Right cardiac atrium (tissue), 5 donors: ENCODE results near the gene EFHD1. TPM values are rescaled to one million over a fixed set of nuclear protein-coding genes. Genes with fewer than 3 reads are reported as not detected.

ENCODE experiments used
- ATAC-seq, 2 donors: fragments of 200-7000 bp; cut with Tn5 transposase; one replicate each; pipeline versions ENCODE4 v1.8.0 to v1.9.1; 2020; ENCODE audit warnings: moderate library complexity in 2 of 2, mild to moderate bottlenecking in 1 of 2
- DNase-seq, 3 donors: peaks; one replicate each; pipeline ENCODE4 v3.0.0-alpha.2; 2020
- H3K27ac ChIP-seq: one replicate; pipeline ENCODE4 v1.5.1; 2013; ENCODE audit warnings: mild to moderate bottlenecking, low read length, control low read depth, moderate library complexity
- H3K27me3 ChIP-seq: one replicate; pipeline ENCODE4 v1.6.1; 2013; ENCODE audit not compliant: control insufficient read depth, insufficient read depth
- H3K4me1 ChIP-seq: one replicate; pipeline ENCODE4 v1.6.1; 2013; ENCODE audit warnings: low read length; ENCODE audit not compliant: control insufficient read depth, insufficient read depth
- H3K4me3 ChIP-seq: one replicate; pipeline ENCODE4 v1.5.1; 2013; ENCODE audit warnings: low read length, control low read depth
- H3K9me3 ChIP-seq: one replicate; pipeline ENCODE4 v1.6.1; 2013; ENCODE audit warnings: low read length; ENCODE audit not compliant: control insufficient read depth
- WGBS: extraction: QIAGEN DNeasy Blood & Tissue Kit; methylation state at CpG from one replicate; pipeline ENCODE4 v1.1.7; 2013; 5-methylcytosine and 5-hydroxymethylcytosine counted together
- intact Hi-C, 4 donors: fragments of 100-400 bp; cut with DNase I; formaldehyde crosslinking; loops; one replicate each; pipeline versions ENCODE4 v1.11.0 to v1.14.0; 2022 to 2023
- long read RNA-seq, 4 donors: library from polyadenylated mRNA; unstranded; transcript quantifications; one replicate each; pipeline ENCODE4 v2.0.0, GENCODE V29; 2020 to 2021
- polyA plus RNA-seq: library from polyadenylated mRNA; stranded (reverse); fragments of 200-250 nt; gene quantifications from one replicate; pipeline ENCODE4 v1.2.3, GENCODE V29; 2013
- total RNA-seq, 4 donors: library from RNA; stranded (reverse); fragmentation: NEBNext Ultra II Directional; extraction: Animal tissue kit (Norgen Biotek cat#: 25700); gene quantifications; one replicate each; pipeline ENCODE4 v1.2.1, GENCODE V29; 2021
- donor health status: healthy with polysubstance abuse.
- donor health status: DM: no; HTN: yes; CAD: no.
- donor health status: DM: no; HTN: no; CAD: no.
- donor health status: DM: no; HTN: yes; CAD: no; lungs with severe emphysema.
- donor health status: DM: yes; HTN: yes; CAD: no.

EFHD1 gene
- total RNA-seq, result 10 to 100 TPM in 2 of 4 donors, 1 to 10 TPM in 2; 6.4 to 14.4 (median 9.6) TPM
- 14.7 TPM for polyA plus RNA-seq
- long read RNA-seq, donor 1, transcript EFHD1-201 (4 exons, 2,259 nt), result major isoform, 14 of 18 reads
- long read RNA-seq, donor 1, partial matches to known transcripts, result 2 of 18 reads
- long read RNA-seq, donor 1, other reads (novel, unspliced or antisense), result 0 of 18 reads
- long read RNA-seq, donor 2, transcript EFHD1-201 (4 exons, 2,259 nt), result major isoform, 11 of 11 reads
- long read RNA-seq, donor 2, partial matches to known transcripts, result 0 of 11 reads
- long read RNA-seq, donor 2, other reads (novel, unspliced or antisense), result 0 of 11 reads
- long read RNA-seq, donor 3, partial matches to known transcripts, result 0 of 6 reads
- long read RNA-seq, donor 3, other reads (novel, unspliced or antisense), result 1 of 6 reads
- long read RNA-seq, donor 4, transcript EFHD1-201 (4 exons, 2,259 nt), result major isoform, 13 of 14 reads
- long read RNA-seq, donor 4, partial matches to known transcripts, result 1 of 14 reads
- long read RNA-seq, donor 4, other reads (novel, unspliced or antisense), result 0 of 14 reads

GRCh38 chr2:232633413-232634205 is at the start of gene EFHD1:
EFHD1 (plus strand) TSS chr2:232633604; CDS start chr2:232633705, 101 bp downstream.
- Histone ChIP-seq H3K27me3 (no peaks in the 10 kb centered on the region), H3K4me1 (no peaks in the 10 kb centered on the region), H3K9me3 (no peaks in the 10 kb centered on the region), H3K4me3 (peak within 1 kb of the TSS; percentile 88), H3K27ac (peak within 1 kb of the TSS; percentile 43)
- ATAC-seq (peak; percentile 93 to 95), DNase-seq (peak; percentile 83 to 93 (median 92))
- intact Hi-C loops, result no loop called here
- under 1% methylated on average over 90 of the region's 90 CpGs for WGBS

GRCh38 chr2:232584238-232584637 is 49.2 kb upstream of the EFHD1 start:
- Histone ChIP-seq H3K9me3 (no peaks in the 10 kb centered on the region), H3K27me3 (no peaks in the 10 kb centered on the region), H3K4me1 (peaks cover 2% of the 10 kb centered on the region), H3K27ac (no peak overlapping the region), H3K4me3 (no peak overlapping the region)
- intact Hi-C loops, result no loop called here
- 67% methylated on average over 6 of the region's 6 CpGs for WGBS
- ATAC-seq, result no peak
- no peak for DNase-seq

- intact Hi-C loops, result no loop called here
- Histone ChIP-seq H3K27ac (no peak overlapping the region), H3K27me3 (no peaks in the 10 kb centered on the region), H3K4me3 (no peak overlapping the region), H3K9me3 (no peaks in the 10 kb centered on the region), H3K4me1 (peaks cover 2% of the 10 kb centered on the region)
- ATAC-seq, result no peak
- no peak for DNase-seq
- 77% methylated on average over 5 of the region's 5 CpGs for WGBS
These were observed 46.4 kb upstream of the EFHD1 start for GRCh38 chr2:232586943-232587505.

GRCh38 chr2:232587512-232587911 is 45.9 kb upstream of the EFHD1 start:
- no peaks in the 10 kb centered on the region for H3K9me3 ChIP-seq
- no peak overlapping the region for H3K27ac ChIP-seq
- no peak overlapping the region for H3K4me3 ChIP-seq
- DNase-seq (no peak), ATAC-seq (peak; percentile 8 to 29)
- 75% methylated on average over 7 of the region's 7 CpGs for WGBS
- peaks cover 2% of the 10 kb centered on the region for H3K4me1 ChIP-seq
- intact Hi-C loops, result no loop called here
- no peaks in the 10 kb centered on the region for H3K27me3 ChIP-seq

- no peak for DNase-seq
- Histone ChIP-seq H3K4me1 (peaks cover 2% of the 10 kb centered on the region), H3K4me3 (no peak overlapping the region), H3K9me3 (no peaks in the 10 kb centered on the region), H3K27me3 (no peaks in the 10 kb centered on the region), H3K27ac (no peak overlapping the region)
- peak; percentile 5 to 11 for ATAC-seq
- intact Hi-C loops, result no loop called here
- WGBS, result 91% methylated on average over 8 of the region's 8 CpGs
These were observed 45.4 kb upstream of the EFHD1 start for GRCh38 chr2:232588031-232588430.

GRCh38 chr2:232588680-232589585 is 44.5 kb upstream of the EFHD1 start:
- H3K27ac ChIP-seq, result no peak overlapping the region
- DNase-seq (peak; percentile 48 to 81 (median 73)), ATAC-seq (peak; percentile 66 to 74)
- H3K4me3 ChIP-seq, result no peak overlapping the region
- peaks cover 2% of the 10 kb centered on the region for H3K4me1 ChIP-seq
- H3K27me3 ChIP-seq, result no peaks in the 10 kb centered on the region
- WGBS, result 76% methylated on average over 18 of the region's 18 CpGs
- H3K9me3 ChIP-seq, result no peaks in the 10 kb centered on the region
- intact Hi-C loops, result no loop called here

- DNase-seq, result no peak
- WGBS, result 87% methylated on average over 3 of the region's 3 CpGs
- no peak overlapping the region for H3K27ac ChIP-seq
- no peak overlapping the region for H3K4me3 ChIP-seq
- peak; percentile 11 to 39 for ATAC-seq
- H3K4me1 ChIP-seq, result peaks cover 2% of the 10 kb centered on the region
- intact Hi-C loops, result no loop called here
- H3K9me3 ChIP-seq, result no peaks in the 10 kb centered on the region
- H3K27me3 ChIP-seq, result no peaks in the 10 kb centered on the region
These were observed 40.5 kb upstream of the EFHD1 start for GRCh38 chr2:232592772-232593395.

GRCh38 chr2:232593982-232594381 is 39.4 kb upstream of the EFHD1 start:
- no peak overlapping the region for H3K27ac ChIP-seq
- 79% methylated on average over 7 of the region's 7 CpGs for WGBS
- intact Hi-C loops, result no loop called here
- no peaks in the 10 kb centered on the region for H3K4me1 ChIP-seq
- no peaks in the 10 kb centered on the region for H3K9me3 ChIP-seq
- DNase-seq, result no peak
- ATAC-seq, result no peak
- no peaks in the 10 kb centered on the region for H3K27me3 ChIP-seq
- no peak overlapping the region for H3K4me3 ChIP-seq

- no peak for ATAC-seq
- DNase-seq, result no peak
- Histone ChIP-seq H3K27me3 (no peaks in the 10 kb centered on the region), H3K4me3 (no peak overlapping the region), H3K9me3 (no peaks in the 10 kb centered on the region), H3K27ac (no peak overlapping the region), H3K4me1 (no peaks in the 10 kb centered on the region)
- intact Hi-C loops, result no loop called here
- WGBS, result 81% methylated on average over 7 of the region's 7 CpGs
These were observed 35.9 kb upstream of the EFHD1 start for GRCh38 chr2:232597362-232598079.
